Activated naive CD4-positive, alpha-beta T cell treated with anti-CD3 and anti-CD28 coated beads, Interleukin-2, amount 50 U/mL, for 24 hours (primary cell): ENCODE data around the gene H1-8.
"Not testable (repeated sequence)": the region's sequence is repeated elsewhere in the genome, so short reads cannot be mapped to it uniquely, and the experiment has no call there.

Source experiments
- H3K27ac Mint-ChIP-seq: one replicate; pipeline ENCODE4 v1.8.0; 2021; ENCODE audit warnings: mild to moderate bottlenecking, mixed read lengths
- H3K27me3 Mint-ChIP-seq: one replicate; pipeline ENCODE4 v1.8.0; 2021; ENCODE audit warnings: mixed read lengths
- H3K36me3 Mint-ChIP-seq: one replicate; pipeline ENCODE4 v1.8.0; 2021; ENCODE audit warnings: mixed read lengths
- H3K4me1 Mint-ChIP-seq: one replicate; pipeline ENCODE4 v1.8.0; 2021; ENCODE audit warnings: mixed read lengths
- H3K4me3 Mint-ChIP-seq: one replicate; pipeline ENCODE4 v1.8.0; 2021; ENCODE audit warnings: mild to moderate bottlenecking, mixed read lengths
- H3K9me3 Mint-ChIP-seq: one replicate; pipeline ENCODE4 v1.8.0; 2021; ENCODE audit warnings: mixed read lengths

H1-8 gene

DNA sequence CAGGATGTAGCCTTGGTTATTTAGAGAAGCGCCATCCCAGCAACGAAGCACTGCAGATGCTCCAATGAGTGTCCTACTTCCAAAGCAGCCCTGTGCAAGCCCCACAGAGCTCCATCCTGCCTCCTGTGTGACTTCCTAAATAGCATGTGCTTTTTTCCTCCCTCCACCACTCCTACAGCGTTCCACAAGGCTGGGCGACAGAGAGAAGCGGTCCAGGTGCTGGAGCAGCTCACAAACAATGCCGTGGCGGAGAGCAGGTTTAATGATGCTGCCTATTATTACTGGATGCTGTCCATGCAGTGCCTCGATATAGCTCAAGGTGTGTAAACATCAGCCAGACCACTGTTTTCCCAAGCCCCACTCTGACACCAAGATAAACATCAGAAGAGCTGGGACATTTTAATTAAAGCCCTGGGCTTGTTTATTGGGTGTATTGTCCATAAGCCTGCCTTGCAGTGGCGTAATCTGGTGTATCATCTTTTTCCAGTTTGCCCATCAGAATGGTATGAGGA, 36.7 kb upstream of the H1-8 start:
- no peak overlapping the region for H3K4me3 Mint-ChIP-seq
- H3K27me3 Mint-ChIP-seq: no peaks in the 10 kb centered on the region
- no peak overlapping the region for H3K27ac Mint-ChIP-seq
- H3K4me1 Mint-ChIP-seq: no peaks in the 10 kb centered on the region
- H3K36me3 Mint-ChIP-seq: peaks cover 2% of the 10 kb centered on the region
- no peaks in the 10 kb centered on the region for H3K9me3 Mint-ChIP-seq

DNA sequence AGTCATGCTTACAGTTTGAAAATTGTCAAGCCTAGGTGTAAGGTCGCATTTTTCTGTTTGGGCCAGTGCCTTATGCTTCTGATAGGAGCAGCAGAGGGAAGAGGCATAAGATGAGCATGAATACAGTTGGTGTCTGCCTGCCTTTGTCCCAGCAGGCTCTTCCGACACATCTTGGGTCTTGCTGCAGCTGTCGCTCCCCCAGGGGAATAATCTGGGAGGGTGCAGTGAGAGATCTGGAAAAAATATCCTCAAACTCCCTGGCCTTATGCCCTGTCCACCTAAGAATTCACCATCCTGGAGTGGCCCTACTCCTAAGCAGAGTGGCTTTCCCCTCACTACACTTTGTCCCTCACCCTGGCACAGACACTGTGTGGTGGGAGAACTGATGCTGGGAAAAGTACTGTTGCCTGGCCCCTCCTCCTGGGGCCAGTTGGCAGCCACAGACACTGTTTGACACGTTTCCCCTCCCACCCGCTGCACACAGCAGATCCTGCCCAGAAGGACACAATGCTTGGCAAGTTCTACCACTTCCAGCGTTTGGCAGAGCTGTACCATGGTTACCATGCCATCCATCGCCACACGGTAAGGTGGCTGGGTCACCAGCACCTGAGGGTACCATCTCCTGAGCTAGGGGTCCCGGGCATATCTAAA, 35.7 kb upstream of the H1-8 start:
- Mint-ChIP-seq H3K4me3 (no peak overlapping the region), H3K9me3 (no peaks in the 10 kb centered on the region), H3K27ac (no peak overlapping the region), H3K36me3 (peaks cover 2% of the 10 kb centered on the region), H3K4me1 (no peaks in the 10 kb centered on the region), H3K27me3 (no peaks in the 10 kb centered on the region)

DNA sequence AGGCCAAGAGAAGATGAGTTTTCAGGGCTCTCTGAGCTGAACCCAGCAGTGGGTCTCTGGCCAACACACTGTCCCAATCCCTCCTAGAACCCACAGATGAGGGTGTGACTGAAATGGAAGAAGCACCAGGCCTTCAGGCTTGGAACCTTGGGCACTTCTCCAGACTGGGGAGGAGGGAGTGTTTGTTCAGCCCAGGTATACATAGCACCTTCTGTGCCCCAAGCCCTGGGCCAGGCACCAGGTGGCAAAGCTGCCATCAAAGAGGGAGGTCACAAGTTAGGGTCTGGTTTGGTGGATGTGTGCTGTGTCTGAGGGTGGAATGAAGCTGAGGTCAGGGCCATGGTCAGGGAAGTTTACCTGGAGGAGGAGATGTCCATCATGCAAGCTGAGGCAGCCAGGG, 30.4 kb upstream of the H1-8 start:
- Mint-ChIP-seq H3K9me3 (no peaks in the 10 kb centered on the region), H3K27ac (no peak overlapping the region), H3K27me3 (no peaks in the 10 kb centered on the region), H3K4me3 (no peak overlapping the region), H3K36me3 (peaks cover 6% of the 10 kb centered on the region), H3K4me1 (no peaks in the 10 kb centered on the region)

DNA sequence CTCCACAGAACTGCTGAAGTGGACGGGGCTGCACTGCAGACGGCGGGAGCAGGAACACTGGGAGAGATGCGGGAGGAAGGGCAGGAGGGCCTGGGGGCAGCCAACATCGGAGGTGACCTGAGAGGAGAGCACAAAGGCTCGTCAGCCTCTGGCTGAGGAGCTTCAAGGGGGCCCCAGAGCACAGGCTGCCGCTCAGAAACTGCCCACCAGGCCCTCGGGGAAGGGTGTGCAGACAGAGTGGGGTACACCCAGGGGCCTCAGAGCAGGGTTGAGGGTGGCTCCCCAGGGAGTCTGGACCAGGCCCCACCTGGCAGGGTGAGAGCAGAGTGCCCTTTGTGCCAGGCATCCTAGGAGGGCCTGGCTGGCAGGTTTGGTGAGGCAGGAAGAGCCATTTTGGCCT, 29.3 kb upstream of the H1-8 start:
- Mint-ChIP-seq H3K36me3 (peaks cover 4% of the 10 kb centered on the region), H3K4me3 (no peak overlapping the region), H3K27ac (no peak overlapping the region), H3K4me1 (no peaks in the 10 kb centered on the region), H3K27me3 (no peaks in the 10 kb centered on the region), H3K9me3 (no peaks in the 10 kb centered on the region)

DNA sequence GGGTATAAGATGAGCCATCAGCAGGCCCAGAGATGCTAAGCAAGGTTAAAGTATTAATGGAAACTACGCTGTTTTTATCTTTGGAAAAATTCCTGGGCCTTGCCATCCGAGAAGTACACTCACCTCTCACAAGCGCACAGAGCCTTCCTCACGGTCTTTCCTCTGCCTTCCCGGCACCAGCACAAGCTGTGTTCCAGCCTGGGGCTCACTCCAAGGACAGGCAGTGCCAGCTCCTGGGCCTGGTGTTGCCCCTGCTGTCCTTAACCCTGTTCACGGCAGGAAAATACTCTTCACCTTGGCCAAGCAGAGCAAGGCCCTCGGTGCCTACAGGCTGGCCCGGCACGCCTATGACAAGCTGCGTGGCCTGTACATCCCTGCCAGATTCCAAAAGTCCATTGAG, 28.9 kb upstream of the H1-8 start:
- Mint-ChIP-seq H3K27ac (no peak overlapping the region), H3K9me3 (no peaks in the 10 kb centered on the region), H3K4me1 (no peaks in the 10 kb centered on the region), H3K4me3 (no peak overlapping the region), H3K36me3 (peaks cover 4% of the 10 kb centered on the region), H3K27me3 (no peaks in the 10 kb centered on the region)

DNA sequence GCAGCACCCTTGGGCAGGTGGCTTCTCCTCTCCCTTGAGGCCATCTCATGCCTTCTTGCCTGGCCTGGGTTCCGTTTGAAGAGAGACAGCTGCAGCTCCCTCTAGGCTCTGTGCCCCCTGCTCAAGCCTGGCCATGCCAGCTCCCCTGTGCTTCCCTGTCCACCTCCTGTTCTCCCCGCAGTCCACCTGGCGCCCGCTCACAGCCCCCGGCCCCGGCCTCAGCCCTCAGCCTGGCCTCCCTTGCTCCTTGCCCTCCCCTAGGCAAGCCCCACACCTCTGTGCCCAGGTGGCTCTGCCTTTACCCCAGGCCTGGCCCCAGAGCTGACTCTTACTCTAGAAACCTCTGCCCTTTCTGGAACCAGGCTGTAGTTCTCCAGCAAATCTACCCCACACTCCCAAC, 28.4 kb upstream of the H1-8 start:
- no peaks in the 10 kb centered on the region for H3K27me3 Mint-ChIP-seq
- H3K36me3 Mint-ChIP-seq: peaks cover 4% of the 10 kb centered on the region
- H3K27ac Mint-ChIP-seq: no peak overlapping the region
- H3K4me1 Mint-ChIP-seq: no peaks in the 10 kb centered on the region
- no peak overlapping the region for H3K4me3 Mint-ChIP-seq
- H3K9me3 Mint-ChIP-seq: no peaks in the 10 kb centered on the region

DNA sequence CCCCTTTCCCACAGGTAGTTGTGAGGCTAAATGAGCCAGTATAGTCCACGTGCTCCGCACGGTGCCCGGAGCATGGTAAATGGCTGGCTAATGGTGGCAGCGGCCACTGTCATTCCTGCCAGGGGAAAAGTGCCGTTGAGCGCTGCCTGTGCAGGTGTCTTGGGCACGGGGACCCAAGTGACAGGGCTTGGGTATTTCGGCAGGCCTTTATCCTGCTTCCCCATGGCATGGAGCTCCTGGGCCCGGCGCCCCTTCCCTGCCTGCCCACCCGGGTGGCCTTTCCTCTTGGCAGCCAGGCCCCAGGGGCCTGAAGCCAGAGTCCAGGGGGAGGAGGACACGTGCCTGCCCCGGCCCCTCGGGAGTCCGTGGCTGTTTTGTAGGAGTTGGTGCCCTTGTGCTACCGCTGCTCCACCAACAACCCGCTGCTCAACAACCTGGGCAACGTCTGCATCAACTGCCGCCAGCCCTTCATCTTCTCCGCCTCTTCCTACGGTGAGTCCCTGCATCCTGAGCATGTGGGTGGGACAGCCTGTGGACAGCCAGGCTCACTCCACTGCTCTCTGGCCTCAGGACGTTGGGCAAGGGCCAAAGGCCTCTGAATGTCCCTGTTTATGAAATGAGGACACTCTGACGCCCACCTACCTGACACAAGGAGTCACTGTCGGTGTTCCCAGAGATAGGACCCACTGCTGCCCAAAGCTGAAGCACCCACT, 27.7 kb upstream of the H1-8 start:
- H3K4me1 Mint-ChIP-seq, H3K4me3 Mint-ChIP-seq, H3K9me3 Mint-ChIP-seq, H3K27me3 Mint-ChIP-seq, H3K36me3 Mint-ChIP-seq, H3K27ac Mint-ChIP-seq: not testable (repeated sequence)

DNA sequence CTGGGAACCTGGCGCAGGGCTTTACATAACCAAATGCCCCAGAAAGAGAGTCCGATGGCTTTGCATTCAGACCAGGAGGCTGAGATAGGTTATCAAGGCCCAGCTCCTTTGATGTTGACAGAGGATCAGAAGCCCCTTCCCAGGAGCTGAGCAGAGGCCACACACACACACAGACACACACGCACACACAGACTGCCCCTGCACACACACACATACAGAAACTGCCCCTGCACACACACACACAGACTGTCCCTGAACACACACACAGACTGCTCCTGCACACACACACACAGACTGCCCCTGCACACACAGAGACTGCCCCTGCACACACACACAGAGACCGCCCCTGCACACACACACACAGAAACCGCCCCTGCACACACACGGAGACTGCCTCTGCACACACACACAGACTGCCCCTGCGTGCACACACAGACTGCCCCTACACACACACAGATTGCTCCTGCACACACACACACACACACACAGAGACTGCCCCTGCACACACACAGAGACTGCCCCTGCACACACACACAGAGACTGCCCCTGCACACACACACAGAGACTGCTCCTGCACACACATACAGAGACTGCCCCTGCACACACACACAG, 27.0 kb upstream of the H1-8 start:
- H3K4me1 Mint-ChIP-seq, H3K27ac Mint-ChIP-seq, H3K9me3 Mint-ChIP-seq, H3K36me3 Mint-ChIP-seq, H3K4me3 Mint-ChIP-seq, H3K27me3 Mint-ChIP-seq: not testable (repeated sequence)

DNA sequence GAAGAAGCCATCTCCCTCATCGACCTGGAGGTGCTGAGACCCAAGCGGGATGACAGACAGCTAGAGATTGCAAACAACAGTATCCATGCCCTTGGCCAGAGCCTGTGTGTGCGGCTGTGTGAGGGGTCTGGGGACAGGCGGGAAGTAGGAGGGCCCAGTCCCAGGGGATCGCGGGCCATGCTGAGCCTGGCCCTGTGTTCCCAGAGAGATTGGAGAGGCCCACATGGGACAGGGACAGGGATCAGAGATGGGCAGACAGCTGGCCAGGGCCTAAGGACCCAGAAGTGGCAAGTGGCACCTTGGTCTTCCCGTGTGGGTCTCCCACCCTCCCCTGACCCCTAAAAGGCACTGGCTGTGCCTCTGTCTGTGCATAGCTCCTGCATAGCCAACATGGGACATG, 25.5 kb upstream of the H1-8 start:
- Mint-ChIP-seq H3K27me3 (no peaks in the 10 kb centered on the region), H3K9me3 (no peaks in the 10 kb centered on the region), H3K4me3 (no peak overlapping the region), H3K27ac (no peak overlapping the region), H3K4me1 (no peaks in the 10 kb centered on the region), H3K36me3 (peaks cover 4% of the 10 kb centered on the region)

DNA sequence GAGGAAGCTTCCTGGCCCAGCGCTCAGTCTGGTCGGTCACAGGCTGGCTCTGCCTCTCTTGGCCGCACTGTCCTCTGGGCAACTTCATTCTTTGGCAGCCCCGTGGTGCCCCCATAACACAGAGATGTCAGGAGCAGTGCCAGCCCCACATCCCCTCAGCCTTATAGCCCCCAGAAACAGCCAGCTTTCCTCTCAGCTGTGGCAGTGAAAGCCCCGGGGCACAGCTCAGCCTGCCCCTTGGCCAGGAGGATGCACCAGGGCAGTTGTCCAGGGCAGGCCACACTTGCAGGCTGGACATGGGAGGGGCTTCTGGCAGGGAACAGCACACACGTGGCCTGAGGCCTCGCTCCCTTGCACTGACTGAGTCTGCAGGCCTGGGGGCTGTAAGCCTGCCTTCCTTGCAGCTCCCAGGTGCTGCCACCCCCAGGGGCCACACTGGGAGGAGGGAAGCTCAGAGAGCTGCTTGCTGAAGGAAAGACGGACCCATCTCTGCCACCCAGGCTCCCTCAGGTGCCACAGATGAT, 24.9 kb upstream of the H1-8 start:
- no peaks in the 10 kb centered on the region for H3K4me1 Mint-ChIP-seq
- no peak overlapping the region for H3K27ac Mint-ChIP-seq
- H3K36me3 Mint-ChIP-seq: peaks cover 4% of the 10 kb centered on the region
- no peak overlapping the region for H3K4me3 Mint-ChIP-seq
- no peaks in the 10 kb centered on the region for H3K9me3 Mint-ChIP-seq
- no peaks in the 10 kb centered on the region for H3K27me3 Mint-ChIP-seq

DNA sequence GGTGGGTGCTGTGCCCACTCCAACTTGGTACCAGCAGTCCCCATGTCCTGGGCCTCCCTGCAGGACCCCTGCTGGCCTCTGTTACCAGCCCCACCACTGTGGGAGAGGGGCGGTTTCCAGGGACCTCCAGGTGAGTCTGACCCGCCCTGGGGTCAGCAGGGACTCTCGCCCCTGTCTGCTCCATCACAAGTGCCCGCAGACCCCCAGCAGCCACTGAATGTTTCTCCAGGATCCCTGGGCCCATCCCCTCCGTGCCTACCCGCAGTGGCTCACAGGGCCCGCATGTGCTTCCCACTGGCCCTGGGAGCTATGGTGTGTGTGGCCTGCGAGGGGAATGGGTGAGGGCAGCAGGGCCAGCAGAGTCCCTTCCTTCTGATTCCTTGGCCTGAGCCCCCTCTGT, 24.4 kb upstream of the H1-8 start:
- Mint-ChIP-seq H3K4me3 (no peak overlapping the region), H3K36me3 (peaks cover 4% of the 10 kb centered on the region), H3K9me3 (no peaks in the 10 kb centered on the region), H3K27me3 (no peaks in the 10 kb centered on the region), H3K4me1 (no peaks in the 10 kb centered on the region), H3K27ac (no peak overlapping the region)

DNA sequence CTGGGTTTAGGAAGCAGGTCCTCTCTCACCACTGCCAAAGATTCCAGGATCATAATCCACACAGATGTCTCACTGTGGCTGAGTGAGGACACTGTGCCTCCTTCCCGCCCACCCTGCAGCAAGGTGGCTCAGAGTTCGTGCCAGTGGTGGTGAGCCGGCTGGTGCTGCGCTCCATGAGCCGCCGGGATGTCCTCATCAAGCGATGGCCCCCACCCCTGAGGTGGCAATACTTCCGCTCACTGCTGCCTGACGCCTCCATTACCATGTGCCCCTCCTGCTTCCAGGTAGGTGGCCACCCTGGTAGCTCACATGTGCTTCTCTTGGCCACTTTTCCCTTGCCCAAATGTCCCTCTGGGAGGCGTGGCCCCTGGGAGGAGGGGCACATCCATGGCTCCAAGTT, 23.5 kb upstream of the H1-8 start:
- Mint-ChIP-seq H3K27me3 (no peaks in the 10 kb centered on the region), H3K9me3 (no peaks in the 10 kb centered on the region), H3K4me1 (no peaks in the 10 kb centered on the region)

DNA sequence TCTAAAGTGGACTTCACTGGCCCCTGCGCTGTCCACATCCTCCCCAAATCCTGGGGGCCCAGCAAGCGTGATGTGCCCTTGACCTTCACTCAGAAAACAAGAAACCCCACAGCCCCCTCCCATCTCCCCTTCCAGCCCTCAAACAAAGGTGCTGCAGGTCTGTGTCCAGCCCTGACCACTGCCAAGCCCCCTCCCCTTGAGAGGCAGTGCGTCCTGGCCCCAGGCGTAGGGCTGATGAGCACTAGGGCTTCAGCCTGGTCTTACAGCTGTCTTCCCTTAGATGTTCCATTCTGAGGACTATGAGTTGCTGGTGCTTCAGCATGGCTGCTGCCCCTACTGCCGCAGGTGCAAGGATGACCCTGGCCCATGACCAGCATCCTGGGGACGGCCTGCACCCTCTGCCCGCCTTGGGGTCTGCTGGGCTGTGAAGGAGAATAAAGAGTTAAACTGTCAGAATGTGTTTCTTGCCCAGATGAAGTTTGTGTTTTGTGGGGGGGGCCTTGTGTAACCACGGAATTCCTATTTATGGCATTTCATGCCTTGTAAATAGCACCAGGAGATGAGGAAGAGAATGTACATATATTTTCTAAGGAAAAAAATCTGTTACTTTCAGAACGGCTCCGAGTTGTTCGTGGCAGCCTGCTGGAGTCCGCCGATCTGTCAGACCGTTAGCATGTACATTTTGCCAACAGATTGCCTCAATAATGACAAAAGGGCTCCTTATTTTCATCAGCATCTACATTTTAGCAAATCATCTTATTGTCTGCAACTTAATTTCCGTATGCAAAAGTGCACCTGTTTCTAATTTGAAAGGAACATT, 22.9 kb upstream of the H1-8 start:
- no peak overlapping the region for H3K27ac Mint-ChIP-seq
- no peaks in the 10 kb centered on the region for H3K9me3 Mint-ChIP-seq
- H3K4me1 Mint-ChIP-seq: no peaks in the 10 kb centered on the region

More for the DNA sequence above, 23.5 kb upstream of the H1-8 start:
- peaks cover 4% of the 10 kb centered on the region for H3K36me3 Mint-ChIP-seq
- no peak overlapping the region for H3K4me3 Mint-ChIP-seq
- H3K27ac Mint-ChIP-seq: no peak overlapping the region

DNA sequence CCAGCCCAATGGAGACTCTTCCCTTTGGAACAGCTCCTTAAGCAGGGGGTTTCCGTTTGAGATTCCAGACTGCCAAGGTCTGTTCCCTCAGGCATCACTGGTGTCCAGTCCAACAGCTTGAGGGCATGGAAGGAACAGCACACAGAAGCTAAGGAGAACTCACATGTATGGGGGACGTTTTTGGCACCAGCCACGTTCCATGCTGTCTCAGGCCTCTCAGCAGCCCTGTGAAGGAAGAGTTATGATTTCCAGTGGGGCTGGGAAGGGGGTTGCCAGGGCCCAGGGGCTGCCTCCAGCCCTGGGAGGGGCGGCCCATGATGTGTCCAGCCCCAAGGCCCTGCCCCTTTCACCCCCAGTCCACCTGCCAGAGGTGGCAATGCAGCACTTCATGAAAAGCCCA, 22.0 kb upstream of the H1-8 start:
- Mint-ChIP-seq H3K27me3 (no peaks in the 10 kb centered on the region), H3K9me3 (no peaks in the 10 kb centered on the region), H3K4me1 (no peaks in the 10 kb centered on the region), H3K27ac (no peak overlapping the region), H3K36me3 (peaks cover 4% of the 10 kb centered on the region), H3K4me3 (no peak overlapping the region)

More for the DNA sequence above, 22.9 kb upstream of the H1-8 start:
- Mint-ChIP-seq H3K36me3 (peaks cover 4% of the 10 kb centered on the region), H3K27me3 (no peaks in the 10 kb centered on the region), H3K4me3 (no peak overlapping the region)

DNA sequence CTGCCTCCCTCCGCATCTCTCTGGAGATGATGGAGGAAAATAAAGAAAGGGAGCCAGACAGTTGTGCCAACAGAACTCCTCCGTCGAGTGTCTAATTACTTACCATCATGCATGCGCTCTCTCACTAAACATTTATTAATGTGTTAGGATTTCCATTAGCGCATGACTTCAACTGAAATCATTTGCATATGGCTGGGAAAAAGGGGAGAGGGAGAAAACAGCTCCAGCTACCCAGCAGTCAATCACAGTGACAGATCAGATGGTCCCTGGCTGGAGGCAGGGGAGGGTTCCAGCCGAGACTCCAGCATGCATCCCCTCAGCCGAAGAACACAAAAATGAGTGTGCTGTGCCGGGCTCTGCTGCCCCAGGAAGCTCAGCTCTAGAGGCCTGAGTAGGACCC, 21.4 kb upstream of the H1-8 start:
- H3K4me3 Mint-ChIP-seq: no peak overlapping the region
- H3K27me3 Mint-ChIP-seq: no peaks in the 10 kb centered on the region
- no peak overlapping the region for H3K27ac Mint-ChIP-seq
- H3K4me1 Mint-ChIP-seq: no peaks in the 10 kb centered on the region
- H3K36me3 Mint-ChIP-seq: peaks cover 4% of the 10 kb centered on the region
- no peaks in the 10 kb centered on the region for H3K9me3 Mint-ChIP-seq
